ENCODE measurements around the gene MBD2.

GRCh38 chr18:54220406-54220805, 4.1 kb downstream of the MBD2 start:
- TF ChIP-seq, protein P1, sequence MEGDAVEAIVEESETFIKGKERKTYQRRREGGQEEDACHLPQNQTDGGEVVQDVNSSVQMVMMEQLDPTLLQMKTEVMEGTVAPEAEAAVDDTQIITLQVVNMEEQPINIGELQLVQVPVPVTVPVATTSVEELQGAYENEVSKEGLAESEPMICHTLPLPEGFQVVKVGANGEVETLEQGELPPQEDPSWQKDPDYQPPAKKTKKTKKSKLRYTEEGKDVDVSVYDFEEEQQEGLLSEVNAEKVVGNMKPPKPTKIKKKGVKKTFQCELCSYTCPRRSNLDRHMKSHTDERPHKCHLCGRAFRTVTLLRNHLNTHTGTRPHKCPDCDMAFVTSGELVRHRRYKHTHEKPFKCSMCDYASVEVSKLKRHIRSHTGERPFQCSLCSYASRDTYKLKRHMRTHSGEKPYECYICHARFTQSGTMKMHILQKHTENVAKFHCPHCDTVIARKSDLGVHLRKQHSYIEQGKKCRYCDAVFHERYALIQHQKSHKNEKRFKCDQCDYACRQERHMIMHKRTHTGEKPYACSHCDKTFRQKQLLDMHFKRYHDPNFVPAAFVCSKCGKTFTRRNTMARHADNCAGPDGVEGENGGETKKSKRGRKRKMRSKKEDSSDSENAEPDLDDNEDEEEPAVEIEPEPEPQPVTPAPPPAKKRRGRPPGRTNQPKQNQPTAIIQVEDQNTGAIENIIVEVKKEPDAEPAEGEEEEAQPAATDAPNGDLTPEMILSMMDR (conservative IDR thresholded peaks at IDR 0.05 in 1 of 2, IDR thresholded peaks at IDR 0.05 in 1 of 2; ENCODE audit: extremely low read depth in 1 of 2, insufficient read depth in 1 of 2, low read depth in 1 of 2, low read length in 2 of 2) = no peak
- TF ChIP-seq EZH2 (IDR thresholded peaks at IDR 0.05; ENCODE audit: borderline replicate concordance, low read length) = no peak
